Measurements from ENCODE around the gene SOX5. TPM values are rescaled to one million over a fixed set of nuclear protein-coding genes. Genes with fewer than 3 reads are reported as not detected.
A peak's percentile ranks its signal among the peaks of the same experiment; 100 is the strongest.

The SOX5 gene
- total RNA-seq = 0.29 TPM in 1 of 2 replicates, not detected in the other
- 0.19 TPM for polyA plus RNA-seq (2012)

- peak; percentile 1 for DNase-seq (ENCODE audit: low read depth)
These were observed at the start of gene SOX5 for GRCh38 chr12:23949348-23950209. Gene SOX5, minus strand, starts transcription at chr12:23949670. Its CDS starts 69 bp downstream, at chr12:23949601.

GRCh38 chr12:23987046-23987445 lies 37.6 kb upstream of the SOX5 start:
- no peak for DNase-seq (ENCODE audit: low read depth)

GRCh38 chr12:23980826-23981225 lies 31.4 kb upstream of the SOX5 start:
- DNase-seq (ENCODE audit: low read depth) = no peak

- no peak for DNase-seq (ENCODE audit: low read depth)
These were observed 15.3 kb upstream of the SOX5 start for GRCh38 chr12:23964812-23965211.

GRCh38 chr12:23959826-23960225 lies 10.4 kb upstream of the SOX5 start:
- no peak for DNase-seq (ENCODE audit: low read depth)

GRCh38 chr12:23954332-23954731 lies 4.9 kb upstream of the SOX5 start:
- DNase-seq (ENCODE audit: low read depth) = no peak

- no peak for DNase-seq (ENCODE audit: low read depth)
These were observed 2.6 kb upstream of the SOX5 start for GRCh38 chr12:23952071-23952470.

GRCh38 chr12:23950775-23951451 lies 1.4 kb upstream of the SOX5 start:
- DNase-seq (ENCODE audit: low read depth) = no peak

GRCh38 chr12:23950210-23950774 lies 822 bp upstream of the SOX5 start:
- DNase-seq (ENCODE audit: low read depth) = no peak

GRCh38 chr12:23948291-23948690 lies 1.2 kb downstream of the SOX5 start:
- DNase-seq (ENCODE audit: low read depth) = no peak

- no peak for DNase-seq (ENCODE audit: low read depth)
These were observed 2.1 kb downstream of the SOX5 start for GRCh38 chr12:23947395-23947794.

GRCh38 chr12:23945249-23945648 lies 4.2 kb downstream of the SOX5 start:
- no peak for DNase-seq (ENCODE audit: low read depth)

GRCh38 chr12:23944067-23944466 lies 5.4 kb downstream of the SOX5 start:
- DNase-seq (ENCODE audit: low read depth) = no peak

- DNase-seq (ENCODE audit: low read depth) = no peak
These were observed 6.6 kb downstream of the SOX5 start for GRCh38 chr12:23942841-23943240.

- DNase-seq (ENCODE audit: low read depth) = no peak
These were observed 7.7 kb downstream of the SOX5 start for GRCh38 chr12:23941780-23942179.

GRCh38 chr12:23938422-23938821 lies 11.0 kb downstream of the SOX5 start:
- no peak for DNase-seq (ENCODE audit: low read depth)

GRCh38 chr12:23931176-23931575 lies 18.3 kb downstream of the SOX5 start:
- DNase-seq (ENCODE audit: low read depth) = no peak

- DNase-seq (ENCODE audit: low read depth) = no peak
These were observed 18.9 kb downstream of the SOX5 start for GRCh38 chr12:23930599-23930998.

GRCh38 chr12:23929906-23930305 lies 19.6 kb downstream of the SOX5 start:
- no peak for DNase-seq (ENCODE audit: low read depth)

GRCh38 chr12:23927907-23928306 lies 21.6 kb downstream of the SOX5 start:
- no peak for DNase-seq (ENCODE audit: low read depth)

- no peak for DNase-seq (ENCODE audit: low read depth)
These were observed 28.2 kb downstream of the SOX5 start for GRCh38 chr12:23921099-23921856.
